ENCODE results near the gene CFTR. TPM values are rescaled to one million over a fixed set of nuclear protein-coding genes. Genes with fewer than 3 reads are reported as not detected.

The CFTR gene
- total RNA-seq, 1 experiment from 2014 or later: 0.31 TPM

DNA sequence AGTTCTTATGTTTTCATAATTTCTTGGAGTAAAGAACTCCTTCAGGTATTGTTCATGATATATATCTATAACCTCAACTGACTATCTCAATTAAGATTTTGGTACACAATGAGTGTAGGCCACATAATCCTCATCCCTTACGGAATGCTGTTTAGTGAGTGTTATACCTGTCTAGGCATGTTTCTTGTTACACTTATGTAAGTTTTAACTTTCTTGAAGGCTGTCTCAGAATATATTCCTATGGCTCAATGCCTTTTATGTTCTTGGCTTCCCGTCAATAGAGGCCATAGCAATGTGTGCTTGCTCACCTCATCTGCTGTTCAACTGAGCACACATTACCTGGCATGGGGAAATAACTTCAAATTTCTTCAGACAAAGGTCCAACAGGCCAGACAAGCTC, 208.3 kb downstream of the CFTR start:
- DNase-seq (ENCODE audit: low read depth, low spot score) (no peak), ATAC-seq (no peak)
- Histone ChIP-seq H3K9me3 (ENCODE audit: control insufficient read depth, insufficient read depth, low read depth, low read length) (no peaks in the 10 kb centered on the region), H3K4me3 (ENCODE audit: low read depth in 2 of 2, low read length in 2 of 2) (no peak overlapping the region), H3K27ac (ENCODE audit: low read length) (no peak overlapping the region), H3K4me1 (ENCODE audit: control insufficient read depth, insufficient read depth, low read length) (no peaks in the 10 kb centered on the region), H3K27me3 (ENCODE audit: control insufficient read depth, insufficient read depth, low read length) (no peaks in the 10 kb centered on the region), H3K36me3 (ENCODE audit: control insufficient read depth, insufficient read depth, low read length) (no peaks in the 10 kb centered on the region)
- intact Hi-C loops (cut with micrococcal nuclease; ENCODE audit: unreplicated experiment): no loop called here
- ChIA-PET CTCF (no interaction called here), POLR2A (interaction anchor here (0.7 kb wide), 1 partner anchor 805 kb away, joined by 8 read pairs; no protein-coding TSS in a partner anchor)
- in situ Hi-C loops (cut with HindIII; ENCODE audit: low pct_unique_long_range_greater_than_20kb, low sequenced_read_pairs): no loop called here
- TF ChIP-seq, protein P1, sequence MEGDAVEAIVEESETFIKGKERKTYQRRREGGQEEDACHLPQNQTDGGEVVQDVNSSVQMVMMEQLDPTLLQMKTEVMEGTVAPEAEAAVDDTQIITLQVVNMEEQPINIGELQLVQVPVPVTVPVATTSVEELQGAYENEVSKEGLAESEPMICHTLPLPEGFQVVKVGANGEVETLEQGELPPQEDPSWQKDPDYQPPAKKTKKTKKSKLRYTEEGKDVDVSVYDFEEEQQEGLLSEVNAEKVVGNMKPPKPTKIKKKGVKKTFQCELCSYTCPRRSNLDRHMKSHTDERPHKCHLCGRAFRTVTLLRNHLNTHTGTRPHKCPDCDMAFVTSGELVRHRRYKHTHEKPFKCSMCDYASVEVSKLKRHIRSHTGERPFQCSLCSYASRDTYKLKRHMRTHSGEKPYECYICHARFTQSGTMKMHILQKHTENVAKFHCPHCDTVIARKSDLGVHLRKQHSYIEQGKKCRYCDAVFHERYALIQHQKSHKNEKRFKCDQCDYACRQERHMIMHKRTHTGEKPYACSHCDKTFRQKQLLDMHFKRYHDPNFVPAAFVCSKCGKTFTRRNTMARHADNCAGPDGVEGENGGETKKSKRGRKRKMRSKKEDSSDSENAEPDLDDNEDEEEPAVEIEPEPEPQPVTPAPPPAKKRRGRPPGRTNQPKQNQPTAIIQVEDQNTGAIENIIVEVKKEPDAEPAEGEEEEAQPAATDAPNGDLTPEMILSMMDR (IDR thresholded peaks at IDR 0.05): no peak
- TF ChIP-seq SIN3A (IDR thresholded peaks at IDR 0.05; ENCODE audit: borderline replicate concordance, insufficient read depth, low read depth, low read length) (no peak), TCF7L2 (IDR thresholded peaks at IDR 0.05; ENCODE audit: low read depth, low read length) (no peak)
- TF ChIP-seq, protein P2, sequence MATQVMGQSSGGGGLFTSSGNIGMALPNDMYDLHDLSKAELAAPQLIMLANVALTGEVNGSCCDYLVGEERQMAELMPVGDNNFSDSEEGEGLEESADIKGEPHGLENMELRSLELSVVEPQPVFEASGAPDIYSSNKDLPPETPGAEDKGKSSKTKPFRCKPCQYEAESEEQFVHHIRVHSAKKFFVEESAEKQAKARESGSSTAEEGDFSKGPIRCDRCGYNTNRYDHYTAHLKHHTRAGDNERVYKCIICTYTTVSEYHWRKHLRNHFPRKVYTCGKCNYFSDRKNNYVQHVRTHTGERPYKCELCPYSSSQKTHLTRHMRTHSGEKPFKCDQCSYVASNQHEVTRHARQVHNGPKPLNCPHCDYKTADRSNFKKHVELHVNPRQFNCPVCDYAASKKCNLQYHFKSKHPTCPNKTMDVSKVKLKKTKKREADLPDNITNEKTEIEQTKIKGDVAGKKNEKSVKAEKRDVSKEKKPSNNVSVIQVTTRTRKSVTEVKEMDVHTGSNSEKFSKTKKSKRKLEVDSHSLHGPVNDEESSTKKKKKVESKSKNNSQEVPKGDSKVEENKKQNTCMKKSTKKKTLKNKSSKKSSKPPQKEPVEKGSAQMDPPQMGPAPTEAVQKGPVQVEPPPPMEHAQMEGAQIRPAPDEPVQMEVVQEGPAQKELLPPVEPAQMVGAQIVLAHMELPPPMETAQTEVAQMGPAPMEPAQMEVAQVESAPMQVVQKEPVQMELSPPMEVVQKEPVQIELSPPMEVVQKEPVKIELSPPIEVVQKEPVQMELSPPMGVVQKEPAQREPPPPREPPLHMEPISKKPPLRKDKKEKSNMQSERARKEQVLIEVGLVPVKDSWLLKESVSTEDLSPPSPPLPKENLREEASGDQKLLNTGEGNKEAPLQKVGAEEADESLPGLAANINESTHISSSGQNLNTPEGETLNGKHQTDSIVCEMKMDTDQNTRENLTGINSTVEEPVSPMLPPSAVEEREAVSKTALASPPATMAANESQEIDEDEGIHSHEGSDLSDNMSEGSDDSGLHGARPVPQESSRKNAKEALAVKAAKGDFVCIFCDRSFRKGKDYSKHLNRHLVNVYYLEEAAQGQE (IDR thresholded peaks at IDR 0.05; ENCODE audit: insufficient read depth in 1 of 2, low read depth in 2 of 2, low read length in 1 of 2): no peak
- BruUV-seq (replicated peaks): no TSS peak

DNA sequence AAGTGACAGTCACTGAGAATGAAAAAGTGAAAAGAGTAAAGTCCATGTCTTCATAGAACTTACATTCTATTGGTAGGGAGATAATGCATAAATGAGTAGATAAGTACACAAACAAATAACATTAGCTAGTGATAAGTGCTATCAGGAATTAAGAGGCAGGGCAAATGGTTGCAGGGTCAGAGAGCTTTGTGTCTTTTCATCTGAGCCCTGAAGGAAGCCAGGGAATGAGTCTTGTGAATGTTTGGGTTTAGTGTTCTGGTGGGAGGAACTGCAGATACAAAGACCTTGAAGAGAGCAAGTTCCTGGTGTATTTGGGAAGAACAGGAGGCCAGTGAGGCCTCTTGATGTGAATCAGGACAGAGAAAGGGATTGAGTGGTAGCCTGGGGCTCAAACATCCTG, 209.6 kb downstream of the CFTR start:
- Histone ChIP-seq H3K9me3 (ENCODE audit: control insufficient read depth, insufficient read depth, low read depth, low read length) (no peaks in the 10 kb centered on the region), H3K36me3 (ENCODE audit: control insufficient read depth, insufficient read depth, low read length) (no peaks in the 10 kb centered on the region), H3K4me3 (ENCODE audit: low read depth in 2 of 2, low read length in 2 of 2) (no peak overlapping the region), H3K4me1 (ENCODE audit: control insufficient read depth, insufficient read depth, low read length) (no peaks in the 10 kb centered on the region), H3K27me3 (ENCODE audit: control insufficient read depth, insufficient read depth, low read length) (no peaks in the 10 kb centered on the region), H3K27ac (ENCODE audit: low read length) (no peak overlapping the region)
- ChIA-PET CTCF (no interaction called here), POLR2A (no interaction called here)
- intact Hi-C loops (cut with micrococcal nuclease; ENCODE audit: unreplicated experiment): no loop called here
- ATAC-seq (no peak), DNase-seq (ENCODE audit: low read depth, low spot score) (no peak)
- TF ChIP-seq, protein P2 (IDR thresholded peaks at IDR 0.05; ENCODE audit: insufficient read depth in 1 of 2, low read depth in 2 of 2, low read length in 1 of 2): no peak
- TF ChIP-seq POLR2AphosphoS5 (IDR thresholded peaks at IDR 0.05; ENCODE audit: low read depth, low read length) (no peak), SIN3A (IDR thresholded peaks at IDR 0.05; ENCODE audit: borderline replicate concordance, insufficient read depth, low read depth, low read length) (no peak), TCF7L2 (IDR thresholded peaks at IDR 0.05; ENCODE audit: low read depth, low read length) (no peak)
- TF ChIP-seq, protein P1 (IDR thresholded peaks at IDR 0.05): no peak
- in situ Hi-C loops (cut with HindIII; ENCODE audit: low pct_unique_long_range_greater_than_20kb, low sequenced_read_pairs): no loop called here
- no TSS peak for BruUV-seq (replicated peaks)
